Effector CD4-positive, alpha-beta T cell (primary cell): ENCODE measurements around the gene FCRL6.

Experiments used
- DNase-seq: peaks from one replicate; pipeline ENCODE4 v3.0.0-alpha.2; 2020

Gene FCRL6

GRCh38 chr1:159800177-159800930, 1.8 kb upstream of the FCRL6 start:
- no peak for DNase-seq

DNA sequence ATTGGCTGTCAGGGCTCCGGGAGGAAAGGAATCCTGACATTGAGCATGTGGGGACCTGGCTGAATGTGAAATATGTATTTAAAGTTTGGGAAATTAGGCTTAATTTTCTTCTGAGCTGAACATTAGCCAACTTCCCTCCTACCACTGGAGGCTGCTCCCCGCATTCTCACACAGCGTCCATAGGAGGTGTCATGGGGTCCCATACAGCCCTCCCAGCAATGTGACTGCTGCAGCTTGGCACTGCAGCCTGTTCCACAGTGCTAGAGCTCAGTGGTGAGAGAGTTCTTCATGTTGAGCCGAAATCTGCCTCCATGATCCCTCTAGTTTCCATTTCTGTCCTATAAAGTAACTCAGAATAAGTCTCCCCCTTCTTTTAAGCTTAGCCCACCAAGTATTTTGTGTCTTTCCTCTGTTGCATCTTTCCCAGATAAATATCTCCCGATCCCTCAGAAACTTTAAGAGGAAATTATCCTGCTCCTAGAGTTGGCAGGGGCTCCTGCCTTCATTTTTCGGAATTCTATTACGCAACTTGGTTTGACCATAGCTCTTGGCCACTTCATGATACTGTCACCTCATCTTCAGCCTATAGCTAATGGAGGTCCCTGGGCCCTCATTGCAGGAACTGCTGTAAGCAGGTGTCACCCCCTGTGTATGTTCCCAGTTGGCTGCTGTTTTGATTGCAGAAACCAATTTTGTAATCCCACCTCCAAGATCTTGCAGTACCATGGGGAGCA, 2.0 kb downstream of the FCRL6 start:
- no peak for DNase-seq

DNA sequence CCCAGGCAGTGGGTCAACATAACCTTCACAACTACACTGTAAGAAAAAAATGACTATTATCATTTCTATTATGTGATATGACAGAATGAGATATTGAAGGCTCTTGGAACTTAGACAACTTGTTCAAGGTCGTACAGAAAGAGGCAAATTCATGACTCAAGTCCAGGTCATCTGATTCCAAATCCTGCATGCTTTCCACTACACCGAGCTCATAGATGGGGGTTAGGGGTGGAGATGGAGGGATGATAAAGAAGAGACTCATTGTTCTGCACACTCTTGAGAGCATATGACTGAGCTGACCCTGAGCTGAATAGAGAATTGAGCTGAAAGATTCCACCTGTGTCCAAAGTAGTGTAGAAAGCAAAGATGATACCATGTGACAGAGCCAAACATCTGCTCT, 2.8 kb downstream of the FCRL6 start:
- DNase-seq = no peak

DNA sequence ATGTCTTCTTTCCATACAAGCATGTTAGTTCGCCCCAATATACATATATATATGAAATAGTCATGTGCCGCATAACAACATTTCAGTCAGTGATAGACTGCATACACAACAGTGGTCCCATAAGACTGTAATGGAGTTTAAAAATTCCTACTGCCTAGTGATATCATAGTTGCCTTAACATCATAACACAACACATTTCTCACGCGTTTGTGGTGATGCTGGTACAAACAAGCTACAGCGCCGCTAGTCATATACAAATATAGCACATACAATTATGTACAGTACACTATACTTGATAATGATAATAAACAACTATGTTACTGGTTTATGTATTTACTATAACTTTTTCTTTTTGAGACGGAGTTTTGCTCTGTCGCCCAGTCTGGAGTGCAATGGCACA, 13.8 kb downstream of the FCRL6 start:
- no peak for DNase-seq

- DNase-seq = no peak
Measured at GRCh38 chr1:159817276-159818041, 15.3 kb downstream of the FCRL6 start.

DNA sequence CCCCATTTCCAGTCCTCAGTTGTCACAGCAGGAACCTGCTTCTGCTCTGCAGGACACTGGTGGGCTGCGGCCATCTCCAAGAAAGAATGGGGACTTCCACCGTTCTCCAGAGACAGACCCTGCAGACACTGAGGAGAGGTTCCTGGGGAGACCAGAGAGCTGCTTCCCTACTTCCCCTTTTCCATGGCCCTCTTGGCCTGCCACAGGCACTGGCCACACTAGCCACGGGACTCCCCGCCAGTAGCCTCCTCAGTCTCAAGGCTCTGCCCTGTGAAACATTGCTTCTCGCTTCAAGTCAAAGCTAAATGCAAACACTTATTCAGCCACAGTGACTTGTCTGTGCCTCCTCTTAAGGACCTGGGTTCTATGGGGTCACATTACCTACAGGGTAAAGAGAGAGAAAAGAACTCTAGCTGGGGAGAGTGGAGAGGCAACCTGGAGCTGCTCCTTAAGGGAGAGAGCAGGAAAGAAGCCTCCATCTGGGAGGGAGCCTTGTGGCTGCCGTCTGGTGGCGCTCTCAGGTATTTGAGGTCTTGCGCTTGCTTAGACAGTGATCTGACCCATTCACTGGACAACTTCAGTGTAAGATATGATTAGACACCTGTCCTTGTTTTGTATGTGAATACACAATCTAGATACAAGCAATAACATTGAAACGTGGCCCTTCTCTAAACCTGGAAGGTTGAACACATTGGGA, 19.2 kb downstream of the FCRL6 start:
- peak; percentile 21 for DNase-seq

DNA sequence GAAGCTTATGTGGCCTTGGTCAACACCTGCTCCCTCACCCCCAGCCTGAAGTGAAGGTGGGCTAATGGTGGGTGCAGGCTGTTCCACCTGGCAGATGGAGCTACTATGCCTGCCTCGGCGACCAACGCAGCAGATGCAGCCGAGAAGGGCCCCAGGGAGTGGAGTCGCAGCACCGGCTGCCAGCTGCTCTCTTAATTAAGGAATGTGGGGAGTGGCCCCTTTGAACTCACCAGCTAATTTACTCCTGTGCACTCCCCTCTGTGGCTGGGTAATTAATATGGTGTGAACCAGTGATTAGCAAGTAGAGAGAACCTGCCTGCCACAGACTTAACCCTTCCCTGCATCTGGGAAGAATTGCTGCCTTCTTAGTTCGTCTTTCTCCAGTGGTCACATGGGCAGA, 21.2 kb downstream of the FCRL6 start:
- DNase-seq = no peak

GRCh38 chr1:159825564-159825963, 23.4 kb downstream of the FCRL6 start:
- DNase-seq = no peak

GRCh38 chr1:159826441-159827101, 24.4 kb downstream of the FCRL6 start, which contains the start of gene SLAMF8:
SLAMF8 (plus strand) TSS chr1:159826873; CDS start chr1:159826899, 26 bp downstream.
- DNase-seq = peak; percentile 12

DNA sequence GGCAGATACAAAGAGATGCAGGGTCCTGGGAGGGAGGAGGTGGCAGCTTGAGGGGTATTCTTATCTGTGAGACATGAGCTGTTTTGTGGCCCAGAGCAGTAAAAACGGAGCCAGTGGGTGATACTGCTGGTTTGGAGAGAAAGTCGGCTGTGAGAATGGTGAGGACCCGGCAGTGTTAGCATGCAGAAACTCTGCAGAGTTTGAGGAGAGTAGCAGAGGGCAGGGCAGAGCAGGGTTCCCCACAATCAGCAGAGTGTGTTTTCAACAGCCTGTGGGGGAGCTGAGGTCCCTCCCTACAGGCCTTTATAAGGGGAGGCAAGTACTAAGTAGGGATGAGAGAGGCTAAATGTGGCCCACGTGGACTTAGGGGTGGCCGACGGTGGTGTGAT, 24.9 kb downstream of the FCRL6 start:
- DNase-seq = no peak

DNA sequence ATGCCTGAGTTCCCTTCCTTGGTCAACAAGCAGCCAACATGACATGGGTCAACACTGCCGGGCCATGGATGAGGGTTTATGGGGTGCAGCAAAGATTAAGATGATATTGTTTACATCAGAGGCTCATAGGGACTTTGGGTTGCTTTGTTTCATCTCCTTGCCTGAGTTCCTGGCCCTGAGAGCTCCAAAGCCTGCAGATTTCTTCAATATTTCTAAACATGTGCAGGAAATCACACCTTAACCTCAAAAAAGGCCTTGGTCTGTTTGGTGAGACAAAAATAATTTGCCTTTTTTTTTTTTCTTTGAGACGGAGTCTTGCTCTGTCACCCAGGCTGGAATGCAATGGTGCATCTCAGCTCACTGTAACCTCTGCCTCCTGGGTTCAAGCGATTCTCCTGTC, 25.4 kb downstream of the FCRL6 start:
- DNase-seq = no peak

DNA sequence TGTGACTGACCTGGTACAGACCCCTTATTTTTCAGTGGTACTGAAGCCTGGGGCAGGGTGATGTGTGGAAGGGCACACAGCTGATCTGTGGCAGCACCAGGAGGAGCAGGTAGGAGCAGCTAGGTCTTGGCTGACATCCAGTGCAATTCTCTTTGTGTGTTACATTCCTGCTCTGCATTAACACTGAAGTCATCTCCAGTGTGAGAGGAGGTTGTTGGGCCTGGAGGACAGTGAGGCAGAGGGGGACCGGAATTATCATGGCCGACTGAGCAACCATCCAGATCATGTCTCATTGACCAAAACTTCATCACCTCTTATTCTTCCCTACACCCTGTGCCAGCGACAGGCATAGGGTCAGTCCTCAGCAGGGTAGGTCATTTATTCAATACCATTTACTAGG, 26.0 kb downstream of the FCRL6 start:
- no peak for DNase-seq

DNA sequence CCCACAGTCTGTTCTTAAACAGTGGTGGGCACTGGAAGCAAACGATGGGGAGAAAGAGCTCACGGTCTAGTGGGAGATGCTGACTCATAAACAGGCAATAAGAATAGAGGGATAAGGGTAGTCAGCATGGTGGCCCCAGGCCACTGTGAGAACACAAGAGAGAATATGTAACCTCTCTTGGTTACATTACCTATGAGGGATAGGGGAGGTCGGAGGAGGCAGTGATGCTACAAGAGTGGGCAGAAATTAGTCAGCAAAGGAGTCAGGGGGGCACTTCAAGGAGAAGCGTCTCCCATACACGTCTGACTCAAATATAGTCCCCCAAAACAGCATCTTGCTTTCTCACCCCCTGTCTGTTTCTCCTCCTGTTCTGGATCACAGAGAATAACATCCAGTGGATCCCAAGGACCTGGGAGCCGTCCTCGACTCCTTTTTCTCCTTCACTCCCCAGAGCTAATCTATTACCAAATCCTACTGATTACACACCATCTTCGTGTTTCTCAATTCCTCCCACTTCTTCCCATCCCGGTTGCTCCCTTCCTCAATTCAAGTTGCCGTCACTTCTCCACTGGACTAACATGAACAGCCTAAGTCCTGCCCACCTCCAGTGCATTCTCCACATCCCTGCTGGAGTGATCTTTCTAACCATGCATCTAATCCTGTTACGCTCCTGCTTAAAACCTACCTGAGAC, 26.6 kb downstream of the FCRL6 start:
- no peak for DNase-seq

- no peak for DNase-seq
Measured at GRCh38 chr1:159829273-159829634, 27.1 kb downstream of the FCRL6 start.

GRCh38 chr1:159829822-159830465, 27.8 kb downstream of the FCRL6 start:
- no peak for DNase-seq

DNA sequence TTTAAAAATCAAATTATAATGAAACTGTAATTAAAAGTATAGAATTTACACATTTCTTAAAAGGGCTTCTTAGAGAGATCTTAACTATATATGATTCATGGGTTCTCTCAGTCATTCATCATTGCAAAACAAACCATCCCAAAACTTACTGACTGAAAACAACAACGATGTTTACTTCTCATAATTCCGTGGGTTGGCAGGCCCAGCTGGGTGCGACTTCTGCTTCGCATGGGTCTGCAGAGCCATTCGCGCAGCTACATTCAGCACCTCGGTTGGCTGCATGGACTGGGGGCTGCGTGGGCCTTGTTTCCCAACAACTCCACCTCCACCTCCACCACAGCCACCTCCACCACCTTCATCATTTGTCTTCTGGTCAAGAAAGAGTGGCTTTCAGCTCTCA, 28.6 kb downstream of the FCRL6 start:
- no peak for DNase-seq

DNA sequence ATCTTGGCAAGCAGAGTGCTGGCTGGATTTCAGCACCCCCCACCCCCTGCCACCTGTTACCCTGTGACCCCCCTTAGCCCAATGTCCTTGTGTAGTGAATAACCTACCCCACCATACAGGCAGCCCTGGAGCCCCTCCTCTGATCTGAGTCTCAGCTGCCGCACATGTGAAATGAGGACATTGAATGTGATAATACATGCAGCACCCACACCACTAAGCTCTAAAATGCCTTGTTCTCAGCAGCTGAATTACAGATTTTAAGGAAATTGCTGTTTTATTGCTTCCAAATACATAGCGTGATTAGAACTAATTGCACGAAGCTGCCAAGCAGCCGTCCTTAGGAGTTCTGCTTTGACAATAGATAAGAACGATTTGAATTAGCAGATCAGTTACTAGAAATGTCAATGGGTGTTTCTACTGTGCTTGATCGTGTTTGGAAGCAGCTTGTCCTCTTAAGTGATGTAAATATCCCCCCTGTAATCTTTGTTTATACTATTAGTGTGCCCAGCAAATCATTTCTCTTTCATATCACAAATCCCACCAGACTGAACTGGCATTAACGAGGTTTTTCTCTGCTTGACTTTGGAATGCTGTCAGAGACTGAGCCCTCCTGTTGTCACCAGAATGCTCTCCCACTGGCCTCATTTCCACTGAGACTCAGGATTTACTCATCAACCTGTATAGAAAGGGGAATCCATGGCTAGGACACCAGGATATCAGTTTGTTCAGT, 29.4 kb downstream of the FCRL6 start:
- DNase-seq = no peak

GRCh38 chr1:159832309-159832708, 30.1 kb downstream of the FCRL6 start:
- no peak for DNase-seq

DNA sequence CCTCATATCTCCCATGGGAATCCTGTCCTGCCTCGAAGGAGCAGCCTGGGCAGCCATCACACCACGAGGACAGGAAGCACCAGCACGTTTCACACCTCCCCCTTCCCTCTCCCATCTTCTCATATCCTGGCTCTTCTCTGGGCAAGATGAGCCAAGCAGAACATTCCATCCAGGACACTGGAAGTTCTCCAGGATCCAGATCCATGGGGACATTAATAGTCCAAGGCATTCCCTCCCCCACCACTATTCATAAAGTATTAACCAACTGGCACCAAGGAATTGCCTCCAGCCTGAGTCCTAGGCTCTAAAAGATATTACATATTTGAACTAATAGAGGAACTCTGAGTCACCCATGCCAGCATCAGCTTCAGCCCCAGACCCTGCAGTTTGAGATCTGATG, 33.2 kb downstream of the FCRL6 start:
- no peak for DNase-seq

GRCh38 chr1:159835862-159836525, 33.8 kb downstream of the FCRL6 start:
- DNase-seq = no peak
